ENCODE results near the gene MAFB.

GRCh38 chr20:40713508-40713907 lies 24.5 kb upstream of the MAFB start:
- TF ChIP-seq CTCF (IDR thresholded peaks at IDR 0.05) (no peak), POLR2A (IDR thresholded peaks at IDR 0.05) (no peak)
